Measurements from ENCODE around the gene CPLANE1.

DNA sequence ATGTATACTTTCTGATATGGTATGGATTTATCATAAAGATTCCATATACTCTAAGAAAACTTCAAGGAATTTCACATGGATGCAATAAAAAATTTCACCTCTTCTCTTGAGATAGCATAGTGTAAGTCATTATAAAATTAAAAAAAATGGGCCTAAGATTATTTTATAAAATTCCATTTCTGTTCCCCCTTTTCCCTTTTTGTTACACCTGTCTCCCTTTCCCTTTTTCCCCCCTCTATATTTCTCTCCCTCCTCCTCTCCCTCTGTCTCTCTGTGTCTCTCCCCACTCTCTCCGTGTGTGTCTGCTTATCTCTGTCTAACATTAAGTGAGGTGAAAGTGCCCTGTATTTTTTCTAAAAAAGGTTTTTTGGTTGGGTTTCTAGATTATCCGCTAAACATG is 192.4 kb downstream of the CPLANE1 start:
- TF ChIP-seq POLR2A (IDR thresholded peaks at IDR 0.05; ENCODE audit: low read depth, low read length) (no peak), EZH2 (IDR thresholded peaks at IDR 0.05; ENCODE audit: borderline replicate concordance, low read depth, low read length, severe bottlenecking) (no peak), POLR2AphosphoS5 (IDR thresholded peaks at IDR 0.05; ENCODE audit: insufficient read depth, low read depth, low read length) (no peak), JUN (IDR thresholded peaks at IDR 0.05; ENCODE audit: borderline replicate concordance, insufficient read depth, insufficient read length, low read depth) (no peak)
- TF ChIP-seq, protein P1, sequence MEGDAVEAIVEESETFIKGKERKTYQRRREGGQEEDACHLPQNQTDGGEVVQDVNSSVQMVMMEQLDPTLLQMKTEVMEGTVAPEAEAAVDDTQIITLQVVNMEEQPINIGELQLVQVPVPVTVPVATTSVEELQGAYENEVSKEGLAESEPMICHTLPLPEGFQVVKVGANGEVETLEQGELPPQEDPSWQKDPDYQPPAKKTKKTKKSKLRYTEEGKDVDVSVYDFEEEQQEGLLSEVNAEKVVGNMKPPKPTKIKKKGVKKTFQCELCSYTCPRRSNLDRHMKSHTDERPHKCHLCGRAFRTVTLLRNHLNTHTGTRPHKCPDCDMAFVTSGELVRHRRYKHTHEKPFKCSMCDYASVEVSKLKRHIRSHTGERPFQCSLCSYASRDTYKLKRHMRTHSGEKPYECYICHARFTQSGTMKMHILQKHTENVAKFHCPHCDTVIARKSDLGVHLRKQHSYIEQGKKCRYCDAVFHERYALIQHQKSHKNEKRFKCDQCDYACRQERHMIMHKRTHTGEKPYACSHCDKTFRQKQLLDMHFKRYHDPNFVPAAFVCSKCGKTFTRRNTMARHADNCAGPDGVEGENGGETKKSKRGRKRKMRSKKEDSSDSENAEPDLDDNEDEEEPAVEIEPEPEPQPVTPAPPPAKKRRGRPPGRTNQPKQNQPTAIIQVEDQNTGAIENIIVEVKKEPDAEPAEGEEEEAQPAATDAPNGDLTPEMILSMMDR (IDR thresholded peaks at IDR 0.05; ENCODE audit: extremely low read depth in 1 of 2, insufficient read depth in 1 of 2, low read depth in 1 of 2, low read length in 2 of 2) = no peak
- TF ChIP-seq, protein P2, sequence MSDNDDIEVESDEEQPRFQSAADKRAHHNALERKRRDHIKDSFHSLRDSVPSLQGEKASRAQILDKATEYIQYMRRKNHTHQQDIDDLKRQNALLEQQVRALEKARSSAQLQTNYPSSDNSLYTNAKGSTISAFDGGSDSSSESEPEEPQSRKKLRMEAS (IDR thresholded peaks at IDR 0.05; ENCODE audit: insufficient read depth, insufficient read length) = no peak
